Measurements from ENCODE around the gene TFPI. TPM values are rescaled to one million over a fixed set of nuclear protein-coding genes. Genes with fewer than 3 reads are reported as not detected.

Gene TFPI
- total and polyA plus RNA-seq, 11 donors, result 13.5 to 63.7 (median 24.6) TPM

GRCh38 chr2:187482796-187483195 lies 71.4 kb downstream of the TFPI start:
- intact Hi-C loops (cut with DNase I), result no loop called here
- 75 to 81% (median 77%) methylated on average over 5 of the region's 5 CpGs for WGBS, 4 donors
- H3K4me3 ChIP-seq, result no peak overlapping the region
- H3K4me1 ChIP-seq, result peaks cover 0 to 9% (median 2%) of the 10 kb centered on the region in 12 donors
- H3K36me3 ChIP-seq, result peaks cover 0 to 44% (median 0%) of the 10 kb centered on the region in 9 donors
- TF ChIP-seq POLR2A (IDR thresholded peaks at IDR 0.05) (no peak), CTCF (IDR thresholded peaks at IDR 0.05) (no peak)
- H3K9me3 ChIP-seq, result no peaks in the 10 kb centered on the region
- ATAC-seq (no peak), DNase-seq (no peak)
- H3K27me3 ChIP-seq, result no peaks in the 10 kb centered on the region
- H3K27ac ChIP-seq, result no peak overlapping the region

- Histone ChIP-seq H3K4me1 (peaks cover 0 to 20% (median 9%) of the 10 kb centered on the region in 12 donors), H3K27ac (no peak overlapping the region), H3K36me3 (peaks cover 0 to 45% (median 0%) of the 10 kb centered on the region in 9 donors), H3K9me3 (no peaks in the 10 kb centered on the region), H3K4me3 (no peak overlapping the region), H3K27me3 (no peaks in the 10 kb centered on the region)
- intact Hi-C loops (cut with DNase I), result no loop called here
- TF ChIP-seq CTCF (IDR thresholded peaks at IDR 0.05) (no peak), POLR2A (IDR thresholded peaks at IDR 0.05) (no peak)
- 57 to 65% (median 60%) methylated on average over 3 of the region's 3 CpGs for WGBS, 4 donors
- DNase-seq (no peak), ATAC-seq (no peak)
These were observed 72.7 kb downstream of the TFPI start for GRCh38 chr2:187481543-187481942.

- Histone ChIP-seq H3K4me3 (no peak overlapping the region), H3K27me3 (no peaks in the 10 kb centered on the region), H3K36me3 (peaks cover 0 to 46% (median 0%) of the 10 kb centered on the region in 9 donors), H3K9me3 (no peaks in the 10 kb centered on the region), H3K27ac (no peak overlapping the region), H3K4me1 (peaks cover 0 to 18% (median 6%) of the 10 kb centered on the region in 12 donors)
- 94 to 98% (median 96%) methylated on average over 2 of the region's 2 CpGs for WGBS, 4 donors
- intact Hi-C loops (cut with DNase I), result no loop called here
- DNase-seq, result no peak
- no peak for ATAC-seq
- TF ChIP-seq CTCF (IDR thresholded peaks at IDR 0.05) (no peak), POLR2A (IDR thresholded peaks at IDR 0.05) (no peak)
These were observed 75.5 kb downstream of the TFPI start for GRCh38 chr2:187478719-187479118.

- TF ChIP-seq CTCF (IDR thresholded peaks at IDR 0.05), result no peak
- TF ChIP-seq POLR2A (IDR thresholded peaks at IDR 0.05), result no peak
- peak overlapping the region in 1 of 12 donors; percentile 20 for H3K27ac ChIP-seq
- ATAC-seq, result no peak
These were observed 77.2 kb downstream of the TFPI start for GRCh38 chr2:187477051-187477450.

More at GRCh38 chr2:187477051-187477450, 77.2 kb downstream of the TFPI start:
- peaks cover 0 to 18% (median 6%) of the 10 kb centered on the region in 12 donors for H3K4me1 ChIP-seq
- intact Hi-C loops (cut with DNase I), result no loop called here
- H3K36me3 ChIP-seq, result peaks cover 0 to 44% (median 0%) of the 10 kb centered on the region in 9 donors
- no peak overlapping the region for H3K4me3 ChIP-seq
- no peaks in the 10 kb centered on the region for H3K9me3 ChIP-seq
- no peak for DNase-seq
- no peaks in the 10 kb centered on the region for H3K27me3 ChIP-seq

Data from heart left ventricle (tissue), 16 donors.